NCI-H446 treated with DMSO at 0.1 percent for 48 hours (cell line): Measurements from ENCODE around the gene SHISA9.

Experiments used
- DNase-seq: peaks from one replicate; lab custom pipeline; 2025; lab: John Stamatoyannopoulos, UW

SHISA9 gene

GRCh38 chr16:13070268-13070667 is 168.9 kb downstream of the SHISA9 start:
- DNase-seq: no peak

- DNase-seq: no peak
These were observed 175.5 kb downstream of the SHISA9 start for GRCh38 chr16:13076878-13077277.

GRCh38 chr16:13077816-13078215 is 176.4 kb downstream of the SHISA9 start:
- DNase-seq: no peak

- DNase-seq: no peak
These were observed 179.1 kb downstream of the SHISA9 start for GRCh38 chr16:13080531-13080930.

GRCh38 chr16:13081825-13082331 is 180.5 kb downstream of the SHISA9 start:
- DNase-seq: no peak

- peak; percentile 63 for DNase-seq
These were observed 182.3 kb downstream of the SHISA9 start for GRCh38 chr16:13083681-13084080.

DNA sequence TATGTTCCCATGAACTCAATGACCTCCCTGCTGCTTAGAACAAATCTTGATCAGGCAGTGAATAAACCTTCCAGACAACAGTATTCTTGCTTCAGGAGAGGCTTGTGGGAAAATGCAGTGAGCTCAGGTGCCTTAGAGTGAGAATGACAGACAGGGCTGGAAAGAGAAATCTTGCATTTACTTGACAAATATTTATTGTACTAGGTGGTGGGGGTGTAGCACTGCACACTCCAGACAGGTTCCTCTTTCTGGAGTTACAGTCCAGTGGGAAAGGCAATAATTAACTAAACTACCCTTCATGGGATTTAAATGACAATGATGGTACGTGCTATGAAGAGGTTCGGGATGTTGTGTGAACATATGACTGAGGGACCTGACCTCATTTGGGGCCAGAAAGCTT is 182.9 kb downstream of the SHISA9 start:
- DNase-seq: no peak

DNA sequence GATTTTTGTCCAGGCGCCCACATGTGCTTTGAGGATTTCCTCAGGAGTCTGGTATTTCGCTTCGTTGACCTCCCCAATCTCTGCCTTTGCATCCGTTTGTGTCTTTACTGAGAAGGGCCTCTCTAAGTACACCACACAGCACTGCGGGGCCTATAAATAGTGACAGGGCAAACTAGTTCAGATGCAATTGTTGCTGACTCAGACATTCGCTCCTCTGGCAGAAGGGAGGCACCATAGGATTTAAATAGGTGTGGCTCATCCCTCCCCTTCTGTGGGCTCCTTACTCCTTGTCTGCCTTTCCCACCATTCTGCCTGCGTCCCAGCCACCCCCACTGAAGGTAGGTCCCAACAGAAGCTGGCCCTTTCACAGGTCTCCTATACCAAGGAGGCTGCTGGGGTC is 192.3 kb downstream of the SHISA9 start:
- no peak for DNase-seq

DNA sequence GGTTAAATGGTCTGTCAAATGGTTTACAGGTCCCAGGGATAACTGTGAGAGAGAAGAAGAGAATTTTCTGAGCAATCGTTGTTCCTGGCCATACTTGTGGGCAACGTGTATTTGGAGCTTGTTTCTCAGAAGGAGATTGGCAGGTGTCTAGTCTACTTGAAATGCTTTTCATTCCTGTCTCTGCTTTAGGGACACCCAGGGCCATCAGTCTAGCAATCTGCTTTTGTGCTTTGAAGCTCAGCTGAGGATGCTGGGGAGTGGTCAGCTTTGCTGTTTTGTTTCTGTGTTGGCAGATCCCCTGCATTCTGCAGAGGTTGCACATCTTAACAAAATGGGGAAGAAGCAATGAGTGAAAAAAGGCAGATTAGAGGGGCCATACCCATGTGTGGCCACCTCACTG is 193.7 kb downstream of the SHISA9 start:
- no peak for DNase-seq

- DNase-seq: no peak
These were observed 197.1 kb downstream of the SHISA9 start for GRCh38 chr16:13098536-13098935.

DNA sequence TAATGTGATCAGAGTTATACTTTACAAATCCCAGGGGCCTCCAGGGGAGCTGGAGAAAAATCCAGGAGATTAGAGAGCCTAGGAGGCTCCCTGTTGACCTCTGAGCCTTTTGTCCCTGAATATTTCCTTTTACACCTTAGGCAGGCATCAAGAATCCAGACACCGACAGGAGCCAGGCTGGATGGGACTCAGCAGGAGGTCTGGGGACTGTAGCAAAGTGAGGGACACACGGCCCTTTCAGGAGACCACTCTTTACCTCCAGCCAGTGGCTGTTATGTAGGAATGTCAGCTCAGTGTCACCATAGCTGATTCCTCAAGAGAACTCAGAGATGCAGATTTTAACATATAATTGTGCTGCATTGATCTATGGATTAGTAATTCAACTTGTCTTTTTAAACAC is 198.4 kb downstream of the SHISA9 start:
- DNase-seq: no peak

GRCh38 chr16:13100970-13101369 is 199.6 kb downstream of the SHISA9 start:
- no peak for DNase-seq

DNA sequence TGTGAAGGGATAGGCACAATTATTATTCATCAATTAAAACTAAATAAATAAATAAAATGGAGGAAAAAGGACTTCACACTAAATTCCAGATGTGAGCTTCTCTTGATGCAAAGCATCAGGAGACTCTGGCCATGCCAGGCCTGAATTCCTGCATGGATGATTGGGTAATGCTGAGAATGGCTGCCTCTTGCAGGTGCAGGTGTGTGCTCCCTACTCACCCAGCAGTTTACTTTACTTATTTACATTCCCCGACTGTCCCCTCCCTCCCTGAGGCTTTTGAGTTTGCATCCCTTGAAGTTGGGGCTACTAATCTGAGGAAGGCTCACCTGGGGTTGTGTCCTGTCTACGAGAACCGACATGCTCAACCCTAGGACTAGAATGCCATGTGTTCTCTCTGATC is 200.4 kb downstream of the SHISA9 start:
- DNase-seq: no peak

GRCh38 chr16:13102401-13102800 is 201.0 kb downstream of the SHISA9 start:
- no peak for DNase-seq

DNA sequence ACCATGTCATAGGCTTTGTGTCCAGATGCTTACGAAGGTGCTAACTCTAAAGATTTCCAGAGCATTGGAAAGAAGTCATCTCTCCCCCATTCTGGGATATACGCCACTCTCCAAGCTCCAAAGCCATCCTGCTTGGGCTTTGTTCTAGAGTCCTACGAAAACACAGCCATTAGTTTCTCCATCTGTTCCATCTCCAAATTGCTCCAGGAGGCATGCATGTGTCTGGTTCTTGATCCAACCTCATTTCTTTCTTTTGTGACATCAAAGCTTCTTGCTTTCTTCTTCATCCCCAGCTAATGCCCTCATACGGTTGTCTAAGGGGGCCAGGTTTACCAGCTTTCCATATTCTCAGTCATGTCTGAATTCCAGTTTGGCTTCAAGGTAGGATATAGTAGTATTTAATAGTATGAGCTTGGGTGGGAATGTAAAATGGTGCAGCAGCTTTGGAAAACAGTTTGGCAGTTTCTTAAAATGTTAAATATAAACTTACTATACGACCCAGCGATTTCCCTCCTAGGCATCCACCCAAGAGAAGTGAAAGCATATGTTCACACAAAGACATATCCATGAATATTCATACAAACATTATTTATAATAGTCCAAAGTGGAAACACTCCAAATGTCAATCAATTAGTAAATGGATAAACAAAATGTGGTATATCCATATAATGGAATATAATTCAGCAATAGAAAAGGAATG is 202.6 kb downstream of the SHISA9 start:
- DNase-seq: peak; percentile 3

- no peak for DNase-seq
These were observed 203.4 kb downstream of the SHISA9 start for GRCh38 chr16:13104772-13105171.

DNA sequence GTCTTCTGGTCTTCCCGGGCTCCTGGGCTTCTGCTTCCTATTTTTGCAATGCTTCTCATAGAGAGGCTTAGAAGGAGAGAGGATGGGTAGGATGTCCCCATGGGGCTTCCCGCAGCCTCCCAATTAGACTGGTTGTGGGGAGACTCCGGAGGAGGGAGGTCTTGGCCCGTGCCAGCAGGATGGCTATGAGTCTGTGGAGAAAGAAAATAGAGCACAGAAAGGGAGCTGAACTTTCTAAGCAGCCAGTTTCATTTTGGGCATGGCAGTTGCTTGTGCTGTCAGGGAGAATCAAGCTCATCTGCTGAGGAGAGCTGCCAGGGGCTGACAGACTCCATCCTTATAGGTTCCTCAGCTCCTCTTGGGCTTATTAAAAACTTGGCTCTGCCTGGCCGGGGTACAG is 204.0 kb downstream of the SHISA9 start:
- peak; percentile 81 for DNase-seq

DNA sequence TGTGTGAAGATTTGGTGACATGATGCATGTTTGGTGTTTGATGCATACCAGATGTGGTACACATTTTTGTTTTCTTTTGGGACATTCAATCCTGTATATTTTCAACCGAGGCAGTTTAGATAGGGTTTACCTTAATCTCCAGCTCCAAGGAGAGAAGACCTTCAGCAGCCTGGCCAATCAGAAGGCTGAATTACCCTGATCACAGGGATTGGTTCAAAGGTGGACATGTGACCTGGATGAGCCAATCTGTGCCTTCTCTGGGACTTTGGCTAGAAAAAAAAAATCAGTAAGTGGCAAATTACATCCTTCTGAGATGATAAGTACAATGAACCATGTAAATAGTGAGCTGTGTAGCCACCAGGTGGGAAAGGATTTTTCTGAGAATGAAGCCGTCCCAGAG is 205.1 kb downstream of the SHISA9 start:
- no peak for DNase-seq

DNA sequence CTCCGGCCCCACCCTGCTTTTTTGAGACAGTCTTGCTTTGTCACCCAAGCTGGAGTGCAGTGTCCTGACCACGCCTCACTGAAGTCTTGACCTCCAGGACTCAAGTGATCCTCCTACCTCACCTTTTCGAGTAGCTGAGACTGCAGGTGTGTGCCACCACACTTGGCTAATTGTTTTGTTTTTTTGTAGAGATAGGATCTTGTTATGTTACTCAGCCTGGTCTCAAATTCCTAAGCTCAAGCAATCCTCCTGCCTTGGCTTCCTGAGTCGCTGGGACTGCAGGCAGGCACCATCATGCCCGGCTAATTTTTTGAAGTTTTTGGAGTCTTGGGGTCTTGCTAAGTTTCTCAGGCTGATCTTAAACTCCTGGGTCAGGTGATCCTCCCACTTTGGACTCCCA is 206.7 kb downstream of the SHISA9 start:
- no peak for DNase-seq

DNA sequence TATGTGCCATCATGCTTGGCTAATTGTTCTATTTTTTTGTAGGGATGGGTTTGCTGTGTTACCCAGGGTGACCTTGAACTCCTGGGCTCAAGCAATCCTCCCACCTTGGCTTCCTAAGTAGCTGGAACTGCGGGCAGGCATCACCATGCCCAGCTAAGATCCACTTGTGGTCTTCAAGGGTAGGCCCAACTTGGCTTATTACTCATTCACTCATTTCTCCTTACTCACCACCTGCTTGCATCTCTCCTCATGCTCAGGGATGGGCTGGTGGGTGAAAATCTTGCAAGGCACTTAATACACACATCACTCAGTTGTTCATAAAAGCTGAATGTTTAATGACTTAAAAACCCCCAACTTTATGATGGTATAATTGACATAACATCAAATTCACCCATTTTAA is 207.8 kb downstream of the SHISA9 start:
- DNase-seq: no peak

DNA sequence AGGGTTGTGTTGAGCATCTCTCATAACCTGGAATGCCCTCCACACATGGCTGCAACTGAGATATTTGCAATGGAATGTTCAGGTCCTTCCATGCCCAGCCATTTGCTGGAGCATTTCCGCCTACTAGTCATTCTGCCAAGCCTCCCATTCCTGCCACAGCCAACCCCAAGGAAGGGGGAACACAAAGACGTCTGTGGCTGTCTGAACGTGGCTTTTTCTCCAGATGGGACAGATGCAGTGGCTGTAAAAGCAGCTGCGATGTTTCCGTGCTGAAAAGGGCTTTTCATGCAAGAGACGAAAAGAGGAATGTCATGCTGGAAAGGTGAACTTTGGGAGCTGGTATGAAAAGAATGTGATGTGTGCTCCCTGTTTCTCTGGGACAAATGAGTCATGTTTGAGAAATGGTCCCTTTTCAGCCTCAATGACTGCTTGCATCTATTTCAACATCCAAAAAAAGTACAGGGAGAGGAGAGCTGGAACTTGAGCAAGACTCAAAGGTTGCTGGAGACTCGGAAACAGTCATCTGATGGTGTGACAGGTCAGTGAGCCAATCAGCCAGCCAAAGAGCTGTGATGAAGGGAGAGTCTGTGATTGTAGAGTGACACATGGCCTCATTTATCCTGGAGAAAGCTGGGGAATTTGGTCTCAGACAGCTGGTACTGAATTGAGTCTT is 208.9 kb downstream of the SHISA9 start:
- peak; percentile 26 for DNase-seq

DNA sequence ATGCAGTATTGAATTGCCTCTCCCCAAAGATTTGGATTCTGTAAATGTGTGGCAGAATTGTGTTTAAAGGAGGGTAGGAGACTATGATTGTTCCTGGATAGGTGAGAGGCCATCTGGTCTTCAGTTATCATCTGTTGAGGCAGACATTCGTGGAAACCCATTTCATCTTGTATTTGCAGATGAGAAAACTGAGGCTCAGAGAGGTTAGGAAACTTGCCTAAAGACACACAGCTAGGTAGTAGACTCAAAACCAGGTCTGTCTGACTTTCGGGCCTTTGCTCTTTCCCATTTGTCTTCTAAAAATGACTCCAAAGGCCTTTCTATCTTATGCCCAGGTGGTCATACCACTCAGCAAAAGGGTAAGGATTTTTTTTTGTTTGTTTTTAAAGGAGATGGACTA is 210.3 kb downstream of the SHISA9 start:
- no peak for DNase-seq

GRCh38 chr16:13113741-13114140 is 212.3 kb downstream of the SHISA9 start:
- no peak for DNase-seq

GRCh38 chr16:13118091-13118490 is 216.7 kb downstream of the SHISA9 start:
- no peak for DNase-seq
